Upper lobe of left lung (tissue), 4 donors: ENCODE measurements around the gene OGT.

ENCODE experiments used
- EP300 ChIP-seq, 4 donors: sonication (generic); formaldehyde crosslinking; IDR thresholded peaks; one replicate each; pipeline ENCODE4 v1.5.1; 2017; ENCODE audit warnings: antibody characterized with exemption in 4 of 4, control low read depth in 2 of 4
- POLR2A ChIP-seq, 4 donors: fragments of 450-650 bp; IDR thresholded peaks; one replicate each; pipeline ENCODE4 v1.5.1; 2016 to 2017; ENCODE audit warnings: antibody characterized with exemption in 4 of 4, mild to moderate bottlenecking in 2 of 4
- POLR2AphosphoS5 ChIP-seq, 2 donors: sonication (generic); formaldehyde crosslinking; IDR thresholded peaks; one replicate each; pipeline ENCODE4 v1.5.1; 2017; ENCODE audit warnings: antibody characterized with exemption in 2 of 2
- TF ChIP-seq, protein P1 (sequence below), 6 experiments: fragments of 450-650 bp in 4 of 6; fragments of 200-600 bp in 2 of 6; sonication (generic) in 2 of 6; IDR thresholded peaks; one replicate each; pipeline ENCODE4 v1.5.1; 2016 to 2019; ENCODE audit warnings: antibody characterized with exemption in 6 of 6

DNA sequence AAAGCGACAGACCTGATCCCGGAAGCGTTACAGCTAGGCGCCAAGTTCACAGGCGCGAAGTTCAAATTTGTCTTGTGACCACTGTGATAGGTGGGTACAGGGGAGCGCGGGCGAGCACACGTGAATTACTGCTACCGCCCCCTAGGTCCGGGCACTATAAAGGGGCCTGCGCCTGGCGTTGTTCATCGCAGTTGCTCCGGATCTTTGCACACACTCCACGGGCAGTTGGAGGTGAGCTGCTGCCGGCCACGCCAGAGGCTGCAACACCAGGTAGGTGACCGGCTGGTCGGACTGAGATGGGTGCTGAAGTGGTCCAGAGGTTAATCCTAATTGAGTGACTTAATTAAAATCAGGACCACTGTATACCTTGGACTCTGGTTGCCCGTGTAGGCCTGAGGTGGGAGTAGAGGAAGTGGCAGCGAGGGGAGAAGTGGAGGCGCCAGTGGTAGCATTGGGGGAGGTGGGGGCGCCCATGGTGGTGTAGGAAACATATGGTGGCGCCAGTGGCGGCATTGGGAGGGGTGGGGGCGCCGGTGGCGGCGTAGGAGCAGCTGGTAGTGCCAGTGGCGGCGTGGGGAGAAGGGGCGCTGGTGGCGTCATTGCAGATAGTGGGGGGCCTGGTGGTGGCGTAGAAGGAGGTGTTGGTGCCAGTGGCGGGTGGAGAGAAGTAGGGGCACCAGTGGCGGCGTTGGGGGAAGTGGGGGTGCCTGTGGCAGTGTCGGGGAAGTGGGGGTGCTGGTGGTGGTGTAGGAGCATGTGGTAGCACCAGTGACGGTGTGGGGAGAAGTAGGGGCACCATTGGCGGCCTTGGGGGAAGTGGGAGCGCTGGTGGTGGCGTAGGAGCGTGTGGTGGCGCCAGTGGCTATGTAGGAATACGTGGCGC, 45.6 kb downstream of the OGT start, which contains the start of gene GCNA:
- TF ChIP-seq, protein P1, sequence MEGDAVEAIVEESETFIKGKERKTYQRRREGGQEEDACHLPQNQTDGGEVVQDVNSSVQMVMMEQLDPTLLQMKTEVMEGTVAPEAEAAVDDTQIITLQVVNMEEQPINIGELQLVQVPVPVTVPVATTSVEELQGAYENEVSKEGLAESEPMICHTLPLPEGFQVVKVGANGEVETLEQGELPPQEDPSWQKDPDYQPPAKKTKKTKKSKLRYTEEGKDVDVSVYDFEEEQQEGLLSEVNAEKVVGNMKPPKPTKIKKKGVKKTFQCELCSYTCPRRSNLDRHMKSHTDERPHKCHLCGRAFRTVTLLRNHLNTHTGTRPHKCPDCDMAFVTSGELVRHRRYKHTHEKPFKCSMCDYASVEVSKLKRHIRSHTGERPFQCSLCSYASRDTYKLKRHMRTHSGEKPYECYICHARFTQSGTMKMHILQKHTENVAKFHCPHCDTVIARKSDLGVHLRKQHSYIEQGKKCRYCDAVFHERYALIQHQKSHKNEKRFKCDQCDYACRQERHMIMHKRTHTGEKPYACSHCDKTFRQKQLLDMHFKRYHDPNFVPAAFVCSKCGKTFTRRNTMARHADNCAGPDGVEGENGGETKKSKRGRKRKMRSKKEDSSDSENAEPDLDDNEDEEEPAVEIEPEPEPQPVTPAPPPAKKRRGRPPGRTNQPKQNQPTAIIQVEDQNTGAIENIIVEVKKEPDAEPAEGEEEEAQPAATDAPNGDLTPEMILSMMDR (IDR thresholded peaks at IDR 0.05), result no peak
- TF ChIP-seq POLR2AphosphoS5 (IDR thresholded peaks at IDR 0.05) (no peak), POLR2A (IDR thresholded peaks at IDR 0.05) (no peak), EP300 (IDR thresholded peaks at IDR 0.05) (no peak)
